Thoracic aorta (tissue), 2 donors: ENCODE data around the gene TMC3. TPM values are rescaled to one million over a fixed set of nuclear protein-coding genes. Genes with fewer than 3 reads are reported as not detected.

Experiments used
- ATAC-seq: fragments of 150-250 bp; one replicate; pipeline ENCODE4 v1.8.0; 2017; ENCODE audit warnings: low read depth; ENCODE audit not compliant: insufficient number of reproducible peaks, low FRiP score
- DNase-seq: peaks from one replicate; pipeline ENCODE4 v3.0.0-alpha.2; 2020; ENCODE audit warnings: low spot score
- H3K27ac ChIP-seq, 2 donors: fragments of 200-600 bp; sonication (generic); 1 replicate in 1 of 2; 2 replicates in 1 of 2; pipeline ENCODE4 v1.5.1; 2016; ENCODE audit warnings: mild to moderate bottlenecking in 2 of 2, moderate library complexity in 2 of 2
- H3K27me3 ChIP-seq: fragments of 200-600 bp; sonication (generic); replicated peaks from 2 replicates; pipeline ENCODE4 v1.6.0; 2016; ENCODE audit warnings: mild to moderate bottlenecking; ENCODE audit not compliant: insufficient read depth
- H3K36me3 ChIP-seq: fragments of 200-600 bp; sonication (generic); one replicate; pipeline ENCODE4 v1.5.1; 2016
- H3K4me1 ChIP-seq, 2 donors: fragments of 200-600 bp; sonication (generic); 1 replicate in 1 of 2; 2 replicates in 1 of 2; pipeline versions ENCODE4 v1.5.1 to v1.6.0; 2016; ENCODE audit warnings: low read depth in 2 of 2, mild to moderate bottlenecking in 1 of 2; ENCODE audit not compliant: control insufficient read depth in 1 of 2
- H3K4me3 ChIP-seq: fragments of 200-600 bp; sonication (generic); 2 replicates; pipeline ENCODE4 v1.5.1; 2016; ENCODE audit warnings: mild to moderate bottlenecking
- H3K9me3 ChIP-seq: fragments of 200-600 bp; sonication (generic); 2 replicates; pipeline ENCODE4 v1.5.1; 2016
- total RNA-seq, 2 donors: library from RNA; depleted of rRNA; stranded (reverse); fragments of >200 nt; gene quantifications; one replicate each; pipeline versions ENCODE4 v1.1.0 to v1.2.3, GENCODE V29; 2016
- TF ChIP-seq, protein P1 (sequence below): fragments of 200-600 bp; sonication (generic); IDR thresholded peaks from one replicate; pipeline ENCODE4 v1.5.1; 2019; ENCODE audit warnings: antibody characterized with exemption

The TMC3 gene
- total RNA-seq, 2 donors from 2014 or later = 0.54 TPM; not detected in 1

DNA sequence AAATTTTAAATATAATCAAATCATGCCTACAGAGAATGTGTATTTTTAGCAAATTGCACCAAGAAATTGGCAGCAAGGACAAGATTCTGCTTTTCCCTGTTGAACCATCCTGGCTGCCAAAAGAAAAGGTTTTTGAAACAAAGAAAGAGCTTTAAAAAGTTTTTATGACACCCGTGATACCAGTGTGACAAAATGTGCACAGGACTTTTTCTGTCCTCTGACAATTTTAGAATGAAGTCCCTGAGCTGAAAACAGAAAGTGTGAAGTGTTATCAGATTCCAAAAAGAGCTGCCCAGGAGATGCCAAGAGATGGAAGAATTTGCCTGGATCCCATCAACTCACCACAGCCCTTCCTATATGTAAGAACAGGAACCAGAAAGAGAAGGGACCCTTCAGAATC lies 33.2 kb upstream of the TMC3 start:
- Histone ChIP-seq H3K27me3 (no peaks in the 10 kb centered on the region), H3K4me3 (no peak overlapping the region), H3K27ac (no peak overlapping the region), H3K4me1 (no peaks in the 10 kb centered on the region), H3K9me3 (no peaks in the 10 kb centered on the region), H3K36me3 (no peaks in the 10 kb centered on the region)
- TF ChIP-seq, protein P1, sequence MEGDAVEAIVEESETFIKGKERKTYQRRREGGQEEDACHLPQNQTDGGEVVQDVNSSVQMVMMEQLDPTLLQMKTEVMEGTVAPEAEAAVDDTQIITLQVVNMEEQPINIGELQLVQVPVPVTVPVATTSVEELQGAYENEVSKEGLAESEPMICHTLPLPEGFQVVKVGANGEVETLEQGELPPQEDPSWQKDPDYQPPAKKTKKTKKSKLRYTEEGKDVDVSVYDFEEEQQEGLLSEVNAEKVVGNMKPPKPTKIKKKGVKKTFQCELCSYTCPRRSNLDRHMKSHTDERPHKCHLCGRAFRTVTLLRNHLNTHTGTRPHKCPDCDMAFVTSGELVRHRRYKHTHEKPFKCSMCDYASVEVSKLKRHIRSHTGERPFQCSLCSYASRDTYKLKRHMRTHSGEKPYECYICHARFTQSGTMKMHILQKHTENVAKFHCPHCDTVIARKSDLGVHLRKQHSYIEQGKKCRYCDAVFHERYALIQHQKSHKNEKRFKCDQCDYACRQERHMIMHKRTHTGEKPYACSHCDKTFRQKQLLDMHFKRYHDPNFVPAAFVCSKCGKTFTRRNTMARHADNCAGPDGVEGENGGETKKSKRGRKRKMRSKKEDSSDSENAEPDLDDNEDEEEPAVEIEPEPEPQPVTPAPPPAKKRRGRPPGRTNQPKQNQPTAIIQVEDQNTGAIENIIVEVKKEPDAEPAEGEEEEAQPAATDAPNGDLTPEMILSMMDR = no peak
- ATAC-seq (no peak), DNase-seq (no peak)

DNA sequence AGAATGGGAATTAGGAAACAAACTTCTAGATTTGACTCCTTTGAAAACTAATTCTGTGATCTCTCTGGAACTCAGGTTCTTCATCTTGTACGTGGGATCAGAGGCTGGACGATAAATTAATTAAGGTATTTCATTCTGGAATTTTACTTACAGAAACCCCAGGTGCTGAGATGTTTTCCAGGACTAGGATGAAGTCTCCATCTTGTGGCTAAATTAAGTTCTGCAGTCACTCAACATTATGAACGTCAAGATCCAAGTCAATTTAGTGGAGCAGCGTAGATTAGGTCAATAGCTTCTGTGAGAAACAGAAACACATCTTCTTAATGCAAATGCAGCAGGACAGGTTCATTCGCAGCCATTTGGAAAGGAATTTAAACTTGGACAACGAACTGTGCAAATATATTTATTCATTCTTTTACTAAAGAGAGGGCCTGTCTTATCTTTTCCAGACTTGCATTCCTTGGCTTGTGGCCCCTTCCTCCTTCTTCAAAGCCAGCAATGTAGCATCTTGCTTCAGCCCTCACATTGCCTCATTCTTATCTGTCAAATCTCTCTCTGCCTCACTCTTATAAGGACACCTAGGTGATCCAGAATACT lies 26.7 kb upstream of the TMC3 start:
- ATAC-seq (no peak), DNase-seq (no peak)
- Histone ChIP-seq H3K4me3 (no peak overlapping the region), H3K4me1 (no peaks in the 10 kb centered on the region), H3K36me3 (no peaks in the 10 kb centered on the region), H3K27me3 (no peaks in the 10 kb centered on the region), H3K9me3 (no peaks in the 10 kb centered on the region), H3K27ac (no peak overlapping the region)
- TF ChIP-seq, protein P1 = peak; percentile 70

DNA sequence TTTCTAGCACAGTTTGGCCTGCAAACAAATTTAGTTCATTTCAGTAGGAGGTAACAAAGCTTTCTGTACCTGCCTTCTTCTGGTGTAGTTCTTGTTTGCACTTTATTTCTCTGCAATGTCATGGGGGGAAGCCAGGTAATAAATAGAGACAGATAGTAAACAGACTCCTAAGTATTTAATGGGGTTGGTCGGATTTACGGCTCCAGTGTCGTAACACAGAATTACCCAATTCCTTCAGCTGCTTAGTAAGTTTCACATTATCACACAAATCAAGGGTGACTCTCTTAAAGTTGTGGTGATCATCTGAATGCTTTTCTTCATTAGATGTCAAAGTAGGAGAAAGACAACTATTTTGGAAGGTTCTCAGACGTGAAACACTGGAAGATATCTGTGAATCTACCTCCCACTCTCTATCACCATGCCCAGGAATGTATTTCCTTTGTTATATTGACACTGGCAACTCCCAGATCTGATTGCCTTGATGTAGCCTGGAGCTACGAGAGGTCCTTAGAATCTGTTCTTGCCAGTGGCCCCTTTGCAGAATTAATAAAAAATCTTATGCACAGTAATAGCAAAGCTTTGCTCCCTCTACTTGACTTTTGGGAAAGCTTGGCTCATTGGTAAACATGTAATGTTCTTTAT lies 25.0 kb upstream of the TMC3 start:
- TF ChIP-seq, protein P1 = no peak
- no peak overlapping the region for H3K4me3 ChIP-seq
- H3K4me1 ChIP-seq = no peaks in the 10 kb centered on the region
- no peaks in the 10 kb centered on the region for H3K36me3 ChIP-seq
- H3K27me3 ChIP-seq = no peaks in the 10 kb centered on the region
- DNase-seq (no peak), ATAC-seq (no peak)
- no peak overlapping the region for H3K27ac ChIP-seq
- no peaks in the 10 kb centered on the region for H3K9me3 ChIP-seq

DNA sequence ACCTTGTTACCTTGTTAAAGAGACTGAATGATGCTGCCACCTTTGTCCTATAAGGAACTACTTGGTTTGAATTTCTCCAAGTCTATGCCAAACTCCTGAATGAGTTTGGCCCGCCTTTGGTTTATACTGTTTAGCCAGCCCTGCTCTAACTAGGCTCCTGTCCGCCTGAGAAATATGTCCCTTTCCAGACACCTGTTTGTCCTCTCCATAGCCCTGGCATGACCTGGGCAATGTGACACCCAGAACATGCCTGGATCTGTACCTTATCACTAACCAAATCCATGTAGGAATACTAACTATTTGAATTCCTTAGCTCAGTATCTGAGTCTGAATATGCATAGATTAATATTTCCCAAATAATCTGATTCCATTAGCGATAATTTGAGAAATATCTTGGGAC lies 24.4 kb upstream of the TMC3 start:
- H3K4me3 ChIP-seq = no peak overlapping the region
- TF ChIP-seq, protein P1 = no peak
- ATAC-seq = no peak

DNA sequence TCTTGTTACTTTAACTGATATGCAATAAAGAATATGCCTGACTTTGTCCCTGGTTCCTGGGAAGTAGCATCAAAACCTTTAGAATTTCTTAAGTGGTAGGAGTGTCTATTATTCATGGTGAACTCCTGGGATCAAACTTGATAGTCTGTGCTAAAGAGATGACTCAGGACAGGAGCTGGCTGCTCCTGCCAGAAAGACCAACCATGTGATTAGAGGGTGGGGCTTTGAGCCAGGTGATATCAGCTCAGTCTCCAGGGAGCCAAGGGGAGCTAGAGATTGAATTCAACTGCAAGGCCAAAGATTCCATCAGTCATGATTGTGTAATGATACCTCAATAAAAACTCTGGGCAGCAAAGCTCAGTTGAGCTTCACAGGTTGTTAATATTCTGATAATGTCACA lies 20.6 kb upstream of the TMC3 start:
- no peaks in the 10 kb centered on the region for H3K27me3 ChIP-seq
- no peak overlapping the region for H3K27ac ChIP-seq
- H3K4me1 ChIP-seq = no peaks in the 10 kb centered on the region
- TF ChIP-seq, protein P1 = no peak
- no peak overlapping the region for H3K4me3 ChIP-seq
- H3K9me3 ChIP-seq = no peaks in the 10 kb centered on the region
- DNase-seq (no peak), ATAC-seq (no peak)
- no peaks in the 10 kb centered on the region for H3K36me3 ChIP-seq

More for the DNA sequence above, 24.4 kb upstream of the TMC3 start:
- Histone ChIP-seq H3K4me1 (no peaks in the 10 kb centered on the region), H3K9me3 (no peaks in the 10 kb centered on the region), H3K36me3 (no peaks in the 10 kb centered on the region), H3K27me3 (no peaks in the 10 kb centered on the region), H3K27ac (no peak overlapping the region)
- DNase-seq = no peak
